Heart left ventricle (tissue), 16 donors: ENCODE data around the gene PITPNM1. TPM values are rescaled to one million over a fixed set of nuclear protein-coding genes. Genes with fewer than 3 reads are reported as not detected.
A peak's percentile ranks its signal among the peaks of the same experiment; 100 is the strongest.
"Not testable (repeated sequence)": the region's sequence is repeated elsewhere in the genome, so short reads cannot be mapped to it uniquely, and the experiment has no call there.

Source experiments
- ATAC-seq, 4 donors: fragments of 200-7000 bp; cut with Tn5 transposase; one replicate each; pipeline ENCODE4 v1.9.1; 2020 to 2022; ENCODE audit warnings: moderate library complexity in 4 of 4, mild to moderate bottlenecking in 3 of 4, moderate number of reproducible peaks in 1 of 4
- DNase-seq, 5 donors: peaks; one replicate each; pipeline ENCODE4 v3.0.0-alpha.2; 2020
- H3K27ac ChIP-seq, 12 donors: fragments of 200-600 bp; sonication (generic) in 4 of 12; one replicate each; pipeline versions ENCODE4 v1.5.0 to v1.8.0; 2016 to 2022; ENCODE audit warnings: mild to moderate bottlenecking in 2 of 12
- H3K27me3 ChIP-seq, 9 donors: fragments of 200-600 bp; sonication (generic) in 2 of 9; one replicate each; pipeline versions ENCODE4 v1.5.1 to v1.8.0; 2016 to 2022; ENCODE audit warnings: mild to moderate bottlenecking in 3 of 9
- H3K36me3 ChIP-seq, 9 donors: fragments of 200-600 bp; sonication (generic) in 2 of 9; one replicate each; pipeline versions ENCODE4 v1.5.0 to v1.8.0; 2018 to 2022; ENCODE audit warnings: mild to moderate bottlenecking in 2 of 9
- H3K4me1 ChIP-seq, 12 donors: fragments of 200-600 bp; sonication (generic) in 4 of 12; one replicate each; pipeline versions ENCODE4 v1.5.0 to v1.8.0; 2016 to 2022; ENCODE audit warnings: mild to moderate bottlenecking in 3 of 12
- H3K4me3 ChIP-seq, 12 donors: fragments of 200-600 bp; sonication (generic) in 4 of 12; one replicate each; pipeline versions ENCODE4 v1.5.0 to v1.8.0; 2017 to 2022; ENCODE audit warnings: mild to moderate bottlenecking in 9 of 12, moderate library complexity in 4 of 12
- H3K9me3 ChIP-seq, 12 donors: fragments of 200-600 bp; sonication (generic) in 4 of 12; one replicate each; pipeline versions ENCODE4 v1.5.0 to v1.8.0; 2016 to 2022; ENCODE audit warnings: mild to moderate bottlenecking in 1 of 12
- POLR2A ChIP-seq, 2 donors: fragments of 450-650 bp; IDR thresholded peaks; one replicate each; pipeline ENCODE4 v1.6.1; 2017; ENCODE audit warnings: antibody characterized with exemption in 2 of 2, mild to moderate bottlenecking in 2 of 2, moderate library complexity in 2 of 2
- WGBS, 4 donors: extraction: QIAGEN DNeasy Blood & Tissue Kit in 2 of 4; methylation state at CpG; one replicate each; pipeline versions ENCODE4 v1.1.5 to v1.1.7; 2013 to 2018; 5-methylcytosine and 5-hydroxymethylcytosine counted together
- intact Hi-C, 10 donors: fragments of 100-400 bp; cut with DNase I; formaldehyde crosslinking; loops; one replicate each; pipeline versions ENCODE4 v1.11.1 to v1.14.2; 2022
- polyA plus RNA-seq, 2 donors: library from polyadenylated mRNA; stranded (reverse); fragments of 200-250 nt; gene quantifications; one replicate each; pipeline ENCODE4 v1.2.3, GENCODE V29; 2013
- total RNA-seq, 9 donors: library from RNA; depleted of rRNA in 2 of 9; stranded (reverse); fragments of >200 nt in 2 of 9; fragmentation: NEBNext Ultra II Directional in 3 of 9; extraction: Animal tissue kit (Norgen Biotek cat#: 25700) in 3 of 9; gene quantifications; one replicate each; pipeline versions ENCODE4 v1.1.0 to v1.2.4, GENCODE V29; 2016 to 2023
- TF ChIP-seq, protein P1 (sequence below), 12 donors: fragments of 200-600 bp; sonication (generic) in 4 of 12; IDR thresholded peaks; one replicate each; pipeline versions ENCODE4 v1.5.0 to v1.8.0; 2018 to 2022; ENCODE audit warnings: antibody characterized with exemption in 12 of 12, mild to moderate bottlenecking in 5 of 12
- donor health status: ischemic (EF 13 %, LVEDD 7.1; RV severe dilation, severe dysfunction).
- donor health status: healthy with polysubstance abuse.
- donor health status: DM: no; HTN: yes; CAD: no.
- donor health status: DM: no; HTN: no; CAD: no.
- donor health status: ischemic (EF 25% LVEDD 6.9; RV normal size, moderate dysfunction).
- donor health status: ischemic (EF 25% LVEDD 5.7; RV mildly dilated, moderate dysfunction).
- donor health status: healthy.
- donor health status: DM: yes; HTN: yes; CAD: no.
- donor health status: ischemic (EF 35%, LVEDD 5.7; RV mildly dilated, moderate dysfunction).
- donor health status: nonischemic (EF 11% LVEDD 7.7; RV severe dilation, severe dysfunction).
- donor health status: DM: yes; HTN: yes; CAD: no.
- donor health status: PGD.
- donor health status: ischemic (EF 29% LVEDD 5.4; RV normal size, mild dysfunction).
- donor health status: nonischemic (EF 23%, LVEDD 6.1; RV moderate dilation, normal function).

Gene PITPNM1
- total and polyA plus RNA-seq, 11 donors = 24.2 to 69.1 (median 34.3) TPM

GRCh38 chr11:67514116-67514515 lies 9.0 kb upstream of the PITPNM1 start:
- no peak for TF ChIP-seq POLR2A (IDR thresholded peaks at IDR 0.05)
- TF ChIP-seq, protein P1, sequence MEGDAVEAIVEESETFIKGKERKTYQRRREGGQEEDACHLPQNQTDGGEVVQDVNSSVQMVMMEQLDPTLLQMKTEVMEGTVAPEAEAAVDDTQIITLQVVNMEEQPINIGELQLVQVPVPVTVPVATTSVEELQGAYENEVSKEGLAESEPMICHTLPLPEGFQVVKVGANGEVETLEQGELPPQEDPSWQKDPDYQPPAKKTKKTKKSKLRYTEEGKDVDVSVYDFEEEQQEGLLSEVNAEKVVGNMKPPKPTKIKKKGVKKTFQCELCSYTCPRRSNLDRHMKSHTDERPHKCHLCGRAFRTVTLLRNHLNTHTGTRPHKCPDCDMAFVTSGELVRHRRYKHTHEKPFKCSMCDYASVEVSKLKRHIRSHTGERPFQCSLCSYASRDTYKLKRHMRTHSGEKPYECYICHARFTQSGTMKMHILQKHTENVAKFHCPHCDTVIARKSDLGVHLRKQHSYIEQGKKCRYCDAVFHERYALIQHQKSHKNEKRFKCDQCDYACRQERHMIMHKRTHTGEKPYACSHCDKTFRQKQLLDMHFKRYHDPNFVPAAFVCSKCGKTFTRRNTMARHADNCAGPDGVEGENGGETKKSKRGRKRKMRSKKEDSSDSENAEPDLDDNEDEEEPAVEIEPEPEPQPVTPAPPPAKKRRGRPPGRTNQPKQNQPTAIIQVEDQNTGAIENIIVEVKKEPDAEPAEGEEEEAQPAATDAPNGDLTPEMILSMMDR (IDR thresholded peaks at IDR 0.05) = no peak
- Histone ChIP-seq H3K4me3 (no peak overlapping the region), H3K9me3 (no peaks in the 10 kb centered on the region), H3K4me1 (peaks cover 0 to 2% (median under 1%) of the 10 kb centered on the region in 12 donors), H3K36me3 (no peaks in the 10 kb centered on the region), H3K27ac (no peak overlapping the region), H3K27me3 (peaks cover 0 to 7% (median 0%) of the 10 kb centered on the region in 9 donors)
- DNase-seq = no peak
- 75 to 83% (median 81%) methylated on average over 7 of the region's 7 CpGs for WGBS, 4 donors
- no peak for ATAC-seq
- intact Hi-C loops = no loop called here

- 85 to 91% (median 88%) methylated on average over 4 of the region's 4 CpGs for WGBS, 4 donors
These were observed 6.4 kb upstream of the PITPNM1 start for GRCh38 chr11:67511558-67511957.

GRCh38 chr11:67510023-67510345 lies 4.8 kb upstream of the PITPNM1 start:
- peaks cover 6 to 37% (median 29%) of the 10 kb centered on the region in 12 donors for H3K4me1 ChIP-seq
- no peak overlapping the region for H3K27ac ChIP-seq
- no peak for DNase-seq
- no peak overlapping the region for H3K4me3 ChIP-seq
- intact Hi-C loops = no loop called here
- 52 to 61% (median 55%) methylated on average over 3 of the region's 3 CpGs for whole genome bisulfite sequencing, 4 donors
- no peaks in the 10 kb centered on the region for H3K9me3 ChIP-seq
- no peak for ATAC-seq
- H3K36me3 ChIP-seq = peaks cover 0 to 11% (median 4%) of the 10 kb centered on the region in 9 donors
- peaks cover 0 to 7% (median 0%) of the 10 kb centered on the region in 9 donors for H3K27me3 ChIP-seq
- TF ChIP-seq, protein P1 (IDR thresholded peaks at IDR 0.05) = no peak
- TF ChIP-seq POLR2A (IDR thresholded peaks at IDR 0.05) = no peak

More at GRCh38 chr11:67511558-67511957, 6.4 kb upstream of the PITPNM1 start:
- intact Hi-C loops, H3K4me3 ChIP-seq, DNase-seq, H3K9me3 ChIP-seq, H3K27me3 ChIP-seq, H3K27ac ChIP-seq, H3K36me3 ChIP-seq, ATAC-seq: not testable (repeated sequence)
- peaks cover 4 to 24% (median 17%) of the 10 kb centered on the region in 12 donors for H3K4me1 ChIP-seq

DNA sequence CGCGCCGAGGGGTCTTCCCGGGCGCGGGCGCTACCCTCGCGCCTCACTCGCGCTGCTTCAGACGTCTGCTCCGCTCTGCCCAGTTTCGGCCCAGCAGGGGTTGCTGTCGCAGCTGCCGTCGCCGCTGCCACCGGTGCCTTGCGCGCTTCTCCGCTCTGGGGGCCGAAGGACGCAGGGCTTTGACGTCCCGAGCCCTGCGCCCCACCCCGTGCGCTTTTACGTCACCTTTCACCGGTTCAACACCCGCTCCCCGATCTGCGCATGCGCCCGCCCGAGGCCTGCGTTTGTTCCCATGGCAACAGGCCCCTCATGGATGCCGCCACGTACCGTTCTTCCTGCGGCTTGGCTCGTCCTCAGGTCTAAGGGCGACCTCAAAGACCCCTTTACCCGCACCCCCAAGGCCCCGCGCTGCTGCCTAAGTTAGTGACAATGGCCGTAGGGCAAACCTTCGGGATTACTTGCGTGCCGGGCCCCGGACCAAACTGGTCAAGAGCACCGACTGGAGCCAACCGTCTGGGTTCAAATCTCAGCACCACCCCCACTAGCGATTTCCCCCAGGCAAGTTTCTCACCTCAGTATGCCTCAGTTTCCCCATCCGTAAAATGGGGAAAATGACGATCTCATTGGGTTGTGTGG lies 3.4 kb upstream of the PITPNM1 start:
- 1 to 2% (median 1%) methylated on average over 14 to 57 of the region's 57 CpGs for WGBS, 4 donors
- peak overlapping the region; percentile 61 to 95 (median 77) for H3K4me3 ChIP-seq
- intact Hi-C loops = loop anchor here in 9 of 10 donors (1.0 to 5.0 kb wide), 12 partner anchors 36 to 156 kb away; partner anchors contain the start of genes RAD9A (in 3 of the 9), RPS6KB2 (in 2 of the 9), TMEM134 (in 2 of the 9) and GSTP1 (in 1 of the 9)
- ATAC-seq (peak; percentile 49 to 60 (median 54)), DNase-seq (peak; percentile 98 to 100 (median 99))
- peaks cover 10 to 49% (median 33%) of the 10 kb centered on the region in 12 donors for H3K4me1 ChIP-seq
- H3K36me3 ChIP-seq = peaks cover 0 to 11% (median 4%) of the 10 kb centered on the region in 9 donors
- H3K9me3 ChIP-seq = no peaks in the 10 kb centered on the region
- H3K27ac ChIP-seq = peak overlapping the region; percentile 96 to 100 (median 98)
- peaks cover 0 to 7% (median 0%) of the 10 kb centered on the region in 9 donors for H3K27me3 ChIP-seq
- TF ChIP-seq POLR2A (IDR thresholded peaks at IDR 0.05) = no peak
- TF ChIP-seq, protein P1 (IDR thresholded peaks at IDR 0.05) = peak in 1 of 12 donors; percentile 8
